Esophagus muscularis mucosa (tissue), 3 donors: ENCODE measurements around the gene TBC1D22A.

Experiments used
- CTCF ChIP-seq, 3 experiments: fragments of 200-600 bp in 2 of 3; fragments of 450-650 bp in 1 of 3; sonication (generic) in 2 of 3; IDR thresholded peaks; one replicate each; pipeline ENCODE4 v1.5.1; 2017 to 2019; ENCODE audit warnings: antibody characterized with exemption in 3 of 3, mild to moderate bottlenecking in 2 of 3, moderate library complexity in 1 of 3
- POLR2A ChIP-seq: fragments of 450-650 bp; IDR thresholded peaks from one replicate; pipeline ENCODE4 v1.6.1; 2017; ENCODE audit warnings: antibody characterized with exemption, moderate library complexity, mild to moderate bottlenecking, low read depth
- POLR2AphosphoS5 ChIP-seq, 2 donors: sonication (generic); formaldehyde crosslinking; IDR thresholded peaks; one replicate each; pipeline ENCODE4 v1.6.1; 2017; ENCODE audit warnings: antibody characterized with exemption in 2 of 2

- TF ChIP-seq POLR2A, result no peak
- no peak for TF ChIP-seq POLR2AphosphoS5 (IDR thresholded peaks at IDR 0.05)
- no peak for TF ChIP-seq CTCF (IDR thresholded peaks at IDR 0.05)
Observed at GRCh38 chr22:47115518-47115890, 353.1 kb downstream of the TBC1D22A start.
